Measurements from ENCODE around the gene IGLL5.

The IGLL5 gene

DNA sequence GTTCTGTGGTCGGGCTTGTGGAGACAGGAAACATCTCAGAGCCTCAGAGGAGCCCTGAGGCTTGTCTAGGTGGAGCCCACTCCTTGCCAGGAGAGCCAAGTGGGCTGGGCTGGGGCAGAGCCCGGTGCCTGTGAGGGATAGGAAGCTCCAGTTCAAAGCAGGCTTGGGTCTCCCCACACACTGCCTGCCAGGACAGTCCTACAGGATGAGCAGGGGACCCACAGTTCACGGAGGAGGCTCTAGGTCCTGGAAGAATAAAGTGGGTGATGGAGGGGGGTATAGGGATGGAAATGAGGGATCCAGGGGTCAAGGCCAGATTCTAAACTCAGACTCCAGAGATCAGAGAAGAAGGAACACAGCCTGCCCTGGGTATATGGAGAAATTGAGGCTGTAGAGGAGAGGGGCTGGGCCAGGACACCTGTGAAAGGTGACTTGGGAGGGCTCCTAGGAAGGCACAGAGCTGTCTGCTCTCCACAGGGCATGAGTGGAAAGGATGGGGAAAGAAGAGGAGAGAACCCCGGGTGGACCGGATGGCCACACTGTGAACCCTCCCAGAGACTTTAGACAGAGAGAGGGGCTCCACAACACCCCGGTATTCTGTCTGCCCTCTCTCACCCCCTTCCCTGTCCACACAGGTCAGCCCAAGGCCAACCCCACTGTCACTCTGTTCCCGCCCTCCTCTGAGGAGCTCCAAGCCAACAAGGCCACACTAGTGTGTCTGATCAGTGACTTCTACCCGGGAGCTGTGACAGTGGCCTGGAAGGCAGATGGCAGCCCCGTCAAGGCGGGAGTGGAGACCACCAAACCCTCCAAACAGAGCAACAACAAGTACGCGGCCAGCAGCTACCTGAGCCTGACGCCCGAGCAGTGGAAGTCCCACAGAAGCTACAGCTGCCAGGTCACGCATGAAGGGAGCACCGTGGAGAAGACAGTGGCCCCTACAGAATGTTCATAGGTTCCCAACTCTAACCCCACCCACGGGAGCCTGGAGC is 7.4 kb downstream of the IGLL5 start:
- Histone ChIP-seq H3K4me1 (ENCODE audit: low read length) (peaks cover 45% of the 10 kb centered on the region), H3K4me2 (ENCODE audit: low read depth, low read length) (peak overlapping the region; percentile 98), H3F3A (ENCODE audit: insufficient read depth, low read length) (peaks cover 83% of the 10 kb centered on the region), H3K27me3 (replicated peaks; ENCODE audit: insufficient read depth, low read length) (no peaks in the 10 kb centered on the region), H4K20me1 (ENCODE audit: insufficient read depth, low read length) (no peaks in the 10 kb centered on the region), H3K27ac (ENCODE audit: low read length) (peak overlapping the region; percentile 98), H3K9ac (ENCODE audit: low read length) (peak overlapping the region; percentile 100), H3K4me3 (ENCODE audit: low read length) (peak overlapping the region; percentile 99), H3K79me2 (ENCODE audit: low read length) (peaks cover 53% of the 10 kb centered on the region), H3K36me3 (replicated peaks; ENCODE audit: insufficient read depth, low read length) (peaks cover 31% of the 10 kb centered on the region), H2AFZ (ENCODE audit: low read length) (no peak overlapping the region), H3K9me3 (replicated peaks; ENCODE audit: insufficient read depth, low read length) (no peaks in the 10 kb centered on the region), H3K9me2 (replicated peaks; ENCODE audit: insufficient read depth, low read length) (no peaks in the 10 kb centered on the region)
- peak; percentile 76 for DNase-seq
- TF ChIP-seq EZH2 (optimal IDR thresholded peaks at IDR 0.05; ENCODE audit: low read depth, low read length): no peak
- no peak for TF ChIP-seq EZH2phosphoT487 (IDR thresholded peaks at IDR 0.05; ENCODE audit: low read length)
- TF ChIP-seq, protein P1, sequence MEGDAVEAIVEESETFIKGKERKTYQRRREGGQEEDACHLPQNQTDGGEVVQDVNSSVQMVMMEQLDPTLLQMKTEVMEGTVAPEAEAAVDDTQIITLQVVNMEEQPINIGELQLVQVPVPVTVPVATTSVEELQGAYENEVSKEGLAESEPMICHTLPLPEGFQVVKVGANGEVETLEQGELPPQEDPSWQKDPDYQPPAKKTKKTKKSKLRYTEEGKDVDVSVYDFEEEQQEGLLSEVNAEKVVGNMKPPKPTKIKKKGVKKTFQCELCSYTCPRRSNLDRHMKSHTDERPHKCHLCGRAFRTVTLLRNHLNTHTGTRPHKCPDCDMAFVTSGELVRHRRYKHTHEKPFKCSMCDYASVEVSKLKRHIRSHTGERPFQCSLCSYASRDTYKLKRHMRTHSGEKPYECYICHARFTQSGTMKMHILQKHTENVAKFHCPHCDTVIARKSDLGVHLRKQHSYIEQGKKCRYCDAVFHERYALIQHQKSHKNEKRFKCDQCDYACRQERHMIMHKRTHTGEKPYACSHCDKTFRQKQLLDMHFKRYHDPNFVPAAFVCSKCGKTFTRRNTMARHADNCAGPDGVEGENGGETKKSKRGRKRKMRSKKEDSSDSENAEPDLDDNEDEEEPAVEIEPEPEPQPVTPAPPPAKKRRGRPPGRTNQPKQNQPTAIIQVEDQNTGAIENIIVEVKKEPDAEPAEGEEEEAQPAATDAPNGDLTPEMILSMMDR (IDR thresholded peaks at IDR 0.05; ENCODE audit: low read length): no peak

DNA sequence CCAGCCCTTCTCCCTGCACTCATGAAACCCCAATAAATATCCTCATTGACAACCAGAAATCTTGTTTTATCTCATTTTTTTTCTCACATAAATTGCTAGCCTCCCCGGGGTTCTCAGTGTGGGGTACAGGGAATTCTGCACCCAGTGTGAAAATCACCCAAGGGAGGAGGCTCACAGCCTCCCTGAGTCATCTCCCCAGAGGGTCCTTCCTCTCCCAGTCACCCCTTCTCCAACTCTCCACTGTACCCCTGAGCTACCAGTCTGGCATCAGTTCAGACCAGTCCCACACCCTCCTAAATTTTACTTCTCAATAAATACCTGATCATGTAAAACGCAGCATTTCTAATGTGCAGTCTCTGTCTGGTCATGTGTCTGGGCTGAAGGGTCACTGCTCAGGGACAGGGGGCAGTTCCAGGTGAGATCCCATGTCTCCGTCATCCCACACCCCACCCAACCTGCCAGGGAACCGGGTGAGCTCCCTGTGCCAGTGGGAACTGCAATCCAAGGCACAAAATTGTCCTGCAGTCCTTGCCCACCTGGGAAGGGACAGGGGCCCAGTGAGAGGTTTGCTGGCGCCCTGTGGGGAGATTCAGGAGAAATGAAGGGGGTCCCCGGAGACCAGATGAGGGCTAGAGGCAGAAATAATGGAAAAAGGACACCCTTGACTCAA is 8.3 kb downstream of the IGLL5 start:
- H3K9me3 ChIP-seq (replicated peaks; ENCODE audit: insufficient read depth, low read length): no peaks in the 10 kb centered on the region

DNA sequence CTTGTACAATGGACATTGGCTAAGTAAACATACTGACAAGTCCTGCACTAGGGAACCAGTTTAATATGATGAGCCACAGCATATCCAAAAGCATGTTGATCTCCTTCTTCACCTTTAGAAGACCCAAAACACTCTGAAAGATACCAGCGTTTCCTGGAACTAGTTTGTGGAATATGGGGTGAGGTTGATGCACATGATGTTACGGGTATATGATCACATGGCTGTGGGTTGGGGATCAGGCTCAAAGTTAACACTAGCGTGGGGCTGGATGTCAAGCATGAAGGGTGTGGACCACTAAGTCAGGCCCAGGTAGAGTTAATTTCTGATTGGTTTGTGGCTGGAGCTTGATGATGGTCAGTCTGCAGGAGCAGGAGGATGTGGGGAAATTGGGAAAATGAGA is 9.0 kb downstream of the IGLL5 start:
- Histone ChIP-seq H3K9me2 (replicated peaks; ENCODE audit: insufficient read depth, low read length) (no peaks in the 10 kb centered on the region), H3K9ac (ENCODE audit: low read length) (peak overlapping the region; percentile 100), H3K4me1 (ENCODE audit: low read length) (peaks cover 47% of the 10 kb centered on the region), H3K4me3 (ENCODE audit: low read length) (peak overlapping the region; percentile 99; the same call in 1 of the 2 replicates), H3K4me2 (ENCODE audit: low read depth, low read length) (no peak overlapping the region), H3K27ac (ENCODE audit: low read length) (peak overlapping the region; percentile 98), H3F3A (ENCODE audit: insufficient read depth, low read length) (peaks cover 70% of the 10 kb centered on the region), H3K79me2 (ENCODE audit: low read length) (peaks cover 37% of the 10 kb centered on the region), H3K9me3 (replicated peaks; ENCODE audit: insufficient read depth, low read length) (no peaks in the 10 kb centered on the region), H2AFZ (ENCODE audit: low read length) (no peak overlapping the region), H4K20me1 (ENCODE audit: insufficient read depth, low read length) (no peaks in the 10 kb centered on the region), H3K27me3 (replicated peaks; ENCODE audit: insufficient read depth, low read length) (no peaks in the 10 kb centered on the region), H3K36me3 (replicated peaks; ENCODE audit: insufficient read depth, low read length) (peaks cover 28% of the 10 kb centered on the region)
- TF ChIP-seq, protein P1 (IDR thresholded peaks at IDR 0.05; ENCODE audit: low read length): no peak
- TF ChIP-seq EZH2 (optimal IDR thresholded peaks at IDR 0.05; ENCODE audit: low read depth, low read length) (no peak), EZH2phosphoT487 (IDR thresholded peaks at IDR 0.05; ENCODE audit: low read length) (no peak)
- no peak for DNase-seq

More for the DNA sequence above, 8.3 kb downstream of the IGLL5 start:
- Histone ChIP-seq H3K9me2 (replicated peaks; ENCODE audit: insufficient read depth, low read length) (no peaks in the 10 kb centered on the region), H3K36me3 (replicated peaks; ENCODE audit: insufficient read depth, low read length) (peaks cover 31% of the 10 kb centered on the region), H3K27ac (ENCODE audit: low read length) (peak overlapping the region; percentile 98), H3K27me3 (replicated peaks; ENCODE audit: insufficient read depth, low read length) (no peaks in the 10 kb centered on the region), H3K79me2 (ENCODE audit: low read length) (peaks cover 44% of the 10 kb centered on the region), H3K4me2 (ENCODE audit: low read depth, low read length) (peak overlapping the region; percentile 98; the same call in 1 of the 2 replicates), H3K4me1 (ENCODE audit: low read length) (peaks cover 45% of the 10 kb centered on the region), H3K9ac (ENCODE audit: low read length) (peak overlapping the region; percentile 100), H3K4me3 (ENCODE audit: low read length) (peak overlapping the region; percentile 99), H2AFZ (ENCODE audit: low read length) (no peak overlapping the region), H4K20me1 (ENCODE audit: insufficient read depth, low read length) (no peaks in the 10 kb centered on the region), H3F3A (ENCODE audit: insufficient read depth, low read length) (peaks cover 74% of the 10 kb centered on the region)
- peak; percentile 89 for DNase-seq
- TF ChIP-seq EZH2phosphoT487 (IDR thresholded peaks at IDR 0.05; ENCODE audit: low read length) (no peak), EZH2 (optimal IDR thresholded peaks at IDR 0.05; ENCODE audit: low read depth, low read length) (no peak)
- TF ChIP-seq, protein P1 (IDR thresholded peaks at IDR 0.05; ENCODE audit: low read length): no peak
